ENCODE data around the gene PIP5K1B. TPM values are rescaled to one million over a fixed set of nuclear protein-coding genes. Genes with fewer than 3 reads are reported as not detected.

Gene PIP5K1B
- total and polyA plus RNA-seq, 2 donors (not counting 1 experiment from before 2014, with no cell fraction given): under 0.01 to 0.03 TPM

DNA sequence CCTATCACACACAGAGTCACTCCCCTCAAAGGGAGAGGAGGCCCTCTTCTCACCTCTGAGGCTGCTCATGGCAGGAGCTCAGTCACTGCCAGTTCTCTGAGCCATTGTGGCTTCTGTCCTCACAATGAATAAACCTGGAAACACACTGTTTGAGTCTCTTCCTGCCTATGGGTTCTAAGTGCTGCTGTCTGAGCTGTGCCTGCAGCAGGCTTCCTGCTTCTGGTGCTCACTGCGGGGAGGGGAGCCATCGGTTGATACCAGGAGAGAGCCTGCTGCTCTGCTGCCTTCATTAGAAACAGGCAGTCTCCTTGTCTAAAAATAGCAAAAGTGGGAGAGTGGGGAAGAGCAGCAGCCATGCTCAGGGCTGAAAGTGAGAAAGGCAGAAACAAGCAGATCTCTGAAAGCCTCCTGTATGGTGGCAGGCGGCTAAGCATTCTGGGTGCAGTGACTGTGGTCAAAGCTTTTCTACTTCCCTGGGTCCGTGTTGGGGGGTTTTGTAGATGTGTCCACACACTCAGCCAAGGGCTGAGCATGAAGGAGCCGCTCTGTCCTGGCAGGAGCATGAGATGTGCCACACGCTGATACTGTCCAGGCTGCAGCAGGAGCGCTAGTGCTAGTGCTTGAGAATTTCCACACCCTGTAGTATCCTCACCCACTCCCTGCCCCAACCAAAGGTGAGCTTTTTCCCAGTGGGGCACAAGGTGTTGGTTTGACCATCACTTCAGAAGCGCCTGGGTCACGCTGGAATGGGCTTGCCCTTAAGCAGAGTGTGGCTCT is 274.7 kb downstream of the PIP5K1B start:
- TF ChIP-seq, protein P1, sequence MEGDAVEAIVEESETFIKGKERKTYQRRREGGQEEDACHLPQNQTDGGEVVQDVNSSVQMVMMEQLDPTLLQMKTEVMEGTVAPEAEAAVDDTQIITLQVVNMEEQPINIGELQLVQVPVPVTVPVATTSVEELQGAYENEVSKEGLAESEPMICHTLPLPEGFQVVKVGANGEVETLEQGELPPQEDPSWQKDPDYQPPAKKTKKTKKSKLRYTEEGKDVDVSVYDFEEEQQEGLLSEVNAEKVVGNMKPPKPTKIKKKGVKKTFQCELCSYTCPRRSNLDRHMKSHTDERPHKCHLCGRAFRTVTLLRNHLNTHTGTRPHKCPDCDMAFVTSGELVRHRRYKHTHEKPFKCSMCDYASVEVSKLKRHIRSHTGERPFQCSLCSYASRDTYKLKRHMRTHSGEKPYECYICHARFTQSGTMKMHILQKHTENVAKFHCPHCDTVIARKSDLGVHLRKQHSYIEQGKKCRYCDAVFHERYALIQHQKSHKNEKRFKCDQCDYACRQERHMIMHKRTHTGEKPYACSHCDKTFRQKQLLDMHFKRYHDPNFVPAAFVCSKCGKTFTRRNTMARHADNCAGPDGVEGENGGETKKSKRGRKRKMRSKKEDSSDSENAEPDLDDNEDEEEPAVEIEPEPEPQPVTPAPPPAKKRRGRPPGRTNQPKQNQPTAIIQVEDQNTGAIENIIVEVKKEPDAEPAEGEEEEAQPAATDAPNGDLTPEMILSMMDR (conservative IDR thresholded peaks at IDR 0.05 in 1 of 2, IDR thresholded peaks at IDR 0.05 in 1 of 2; ENCODE audit: low read depth in 1 of 2, low read length in 2 of 2): no peak
- no peak for TF ChIP-seq EZH2 (IDR thresholded peaks at IDR 0.05; ENCODE audit: low read length, missing control alignments)
- DNase-seq (ENCODE audit: low read depth in 2 of 2): no peak
- no peaks in the 10 kb centered on the region for H3K79me2 ChIP-seq (ENCODE audit: control insufficient read depth, insufficient read depth, low read length)

DNA sequence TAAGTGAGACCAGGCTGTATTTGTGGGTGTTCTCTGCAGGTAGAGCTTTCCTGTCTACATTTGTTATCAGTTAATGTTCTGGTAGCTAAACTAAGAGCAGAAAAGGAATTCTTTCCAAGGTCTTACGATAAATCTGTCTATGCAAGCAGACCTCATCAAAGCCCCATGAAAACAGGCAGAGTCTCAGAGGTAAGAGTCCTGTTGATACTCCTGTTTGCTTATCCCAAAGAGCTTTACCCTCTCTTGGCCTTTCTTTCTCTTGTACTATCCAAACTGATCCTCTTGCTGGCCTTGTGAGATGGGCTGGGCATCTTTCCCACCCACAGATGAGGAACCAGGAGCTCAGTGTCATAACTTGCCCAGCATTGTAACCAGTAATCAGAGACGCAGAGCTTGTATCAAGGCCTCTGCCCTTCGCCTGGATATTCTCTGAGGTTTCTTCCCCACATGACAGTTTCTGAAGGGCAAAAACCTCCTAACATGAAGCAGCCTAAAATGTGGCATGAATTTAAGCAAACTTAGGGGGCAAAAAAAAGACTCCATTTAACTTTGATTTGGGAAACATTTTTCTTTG is 275.4 kb downstream of the PIP5K1B start:
- H3K9me3 ChIP-seq (ENCODE audit: control insufficient read depth, insufficient read depth, low read depth, low read length): no peaks in the 10 kb centered on the region
- no peak overlapping the region for H2AFZ ChIP-seq (ENCODE audit: low read length)
- no peaks in the 10 kb centered on the region for H4K20me1 ChIP-seq (ENCODE audit: control insufficient read depth, extremely low read depth, insufficient read depth, low read length)
- H3K4me2 ChIP-seq (ENCODE audit: extremely low read depth, insufficient read depth, low read length): no peak overlapping the region
- no peaks in the 10 kb centered on the region for H3K36me3 ChIP-seq (ENCODE audit: control insufficient read depth, insufficient read depth, low read length)
- DNase-seq (ENCODE audit: low read depth in 2 of 2): no peak
- no peak for TF ChIP-seq EZH2 (IDR thresholded peaks at IDR 0.05; ENCODE audit: low read length, missing control alignments)
- TF ChIP-seq, protein P1 (conservative IDR thresholded peaks at IDR 0.05 in 1 of 2, IDR thresholded peaks at IDR 0.05 in 1 of 2; ENCODE audit: low read depth in 1 of 2, low read length in 2 of 2): no peak
- H3K9ac ChIP-seq (ENCODE audit: insufficient read depth, low read length): no peak overlapping the region
- no peak overlapping the region for H3K4me3 ChIP-seq (replicated peaks in 1 of 4; ENCODE audit: control extremely low read depth in 1 of 4, insufficient read depth in 1 of 4, low read depth in 3 of 4, low read length in 4 of 4)
- peaks cover 5% of the 10 kb centered on the region for H3K27me3 ChIP-seq (ENCODE audit: control insufficient read depth, insufficient read depth, low read length)
- no peaks in the 10 kb centered on the region for H3K79me2 ChIP-seq (ENCODE audit: control insufficient read depth, insufficient read depth, low read length)
- no peaks in the 10 kb centered on the region for H3K4me1 ChIP-seq (ENCODE audit: control insufficient read depth, extremely low read depth, insufficient read depth, low read length)
- no peak overlapping the region for H3K27ac ChIP-seq (ENCODE audit: insufficient read depth, low read length)

More for the DNA sequence above, 274.7 kb downstream of the PIP5K1B start:
- H3K9ac ChIP-seq (ENCODE audit: insufficient read depth, low read length): no peak overlapping the region
- no peak overlapping the region for H3K4me3 ChIP-seq (replicated peaks in 1 of 4; ENCODE audit: control extremely low read depth in 1 of 4, insufficient read depth in 1 of 4, low read depth in 3 of 4, low read length in 4 of 4)
- peaks cover 5% of the 10 kb centered on the region for H3K27me3 ChIP-seq (ENCODE audit: control insufficient read depth, insufficient read depth, low read length)
- no peaks in the 10 kb centered on the region for H3K4me1 ChIP-seq (ENCODE audit: control insufficient read depth, extremely low read depth, insufficient read depth, low read length)
- H2AFZ ChIP-seq (ENCODE audit: low read length): no peak overlapping the region
- H3K36me3 ChIP-seq (ENCODE audit: control insufficient read depth, insufficient read depth, low read length): no peaks in the 10 kb centered on the region
- no peaks in the 10 kb centered on the region for H3K9me3 ChIP-seq (ENCODE audit: control insufficient read depth, insufficient read depth, low read depth, low read length)
- H3K27ac ChIP-seq (ENCODE audit: insufficient read depth, low read length): no peak overlapping the region
- H4K20me1 ChIP-seq (ENCODE audit: control insufficient read depth, extremely low read depth, insufficient read depth, low read length): no peaks in the 10 kb centered on the region
- no peak overlapping the region for H3K4me2 ChIP-seq (ENCODE audit: extremely low read depth, insufficient read depth, low read length)

DNA sequence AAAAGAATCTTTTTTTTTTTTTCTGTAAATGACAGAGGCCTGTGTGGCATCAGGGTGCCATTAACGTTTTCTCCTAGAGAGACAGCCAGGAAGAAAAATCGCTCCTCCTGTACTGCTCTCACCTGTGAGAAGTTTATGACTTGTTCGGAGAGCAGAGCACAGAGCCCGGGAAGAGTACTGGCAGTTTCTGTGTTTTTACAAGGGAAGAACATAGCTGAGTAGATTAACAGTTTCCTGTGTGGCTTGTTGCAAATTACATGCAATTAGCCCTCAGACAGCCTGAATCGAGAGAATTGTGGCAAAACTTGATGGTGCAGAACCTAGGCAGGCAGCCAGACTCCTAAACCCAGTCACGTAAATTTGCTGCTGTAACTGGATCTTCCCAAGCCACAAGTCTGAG is 276.7 kb downstream of the PIP5K1B start:
- H2AFZ ChIP-seq (ENCODE audit: low read length): no peak overlapping the region
- no peaks in the 10 kb centered on the region for H3K36me3 ChIP-seq (ENCODE audit: control insufficient read depth, insufficient read depth, low read length)
- H3K9ac ChIP-seq (ENCODE audit: insufficient read depth, low read length): no peak overlapping the region
- H3K9me3 ChIP-seq (ENCODE audit: control insufficient read depth, insufficient read depth, low read depth, low read length): no peaks in the 10 kb centered on the region
- no peak for DNase-seq (ENCODE audit: low read depth in 2 of 2)
- H3K4me1 ChIP-seq (ENCODE audit: control insufficient read depth, extremely low read depth, insufficient read depth, low read length): no peaks in the 10 kb centered on the region
- H3K79me2 ChIP-seq (ENCODE audit: control insufficient read depth, insufficient read depth, low read length): no peaks in the 10 kb centered on the region
- no peak for TF ChIP-seq EZH2 (IDR thresholded peaks at IDR 0.05; ENCODE audit: low read length, missing control alignments)
- TF ChIP-seq, protein P1 (conservative IDR thresholded peaks at IDR 0.05 in 1 of 2, IDR thresholded peaks at IDR 0.05 in 1 of 2; ENCODE audit: low read depth in 1 of 2, low read length in 2 of 2): no peak
- H3K27ac ChIP-seq (ENCODE audit: insufficient read depth, low read length): no peak overlapping the region
- H3K4me2 ChIP-seq (ENCODE audit: extremely low read depth, insufficient read depth, low read length): no peak overlapping the region
- peaks cover 5% of the 10 kb centered on the region for H3K27me3 ChIP-seq (ENCODE audit: control insufficient read depth, insufficient read depth, low read length)
- no peak overlapping the region for H3K4me3 ChIP-seq (replicated peaks in 1 of 4; ENCODE audit: control extremely low read depth in 1 of 4, insufficient read depth in 1 of 4, low read depth in 3 of 4, low read length in 4 of 4)
- H4K20me1 ChIP-seq (ENCODE audit: control insufficient read depth, extremely low read depth, insufficient read depth, low read length): no peaks in the 10 kb centered on the region

Measured in fibroblast of lung (primary cell).